ENCODE results near the gene ADORA2A. TPM values are rescaled to one million over a fixed set of nuclear protein-coding genes. Genes with fewer than 3 reads are reported as not detected.
A peak's percentile ranks its signal among the peaks of the same experiment; 100 is the strongest.

Gene ADORA2A
- total RNA-seq, 1 donor from 2014 or later: 4.1 TPM

- ATAC-seq (no peak), DNase-seq (peak; percentile 26)
- intact Hi-C loops (cut with micrococcal nuclease): no loop called here
Measured at GRCh38 chr22:24414984-24415945, 12.1 kb upstream of the ADORA2A start.

GRCh38 chr22:24416095-24416494, 11.3 kb upstream of the ADORA2A start:
- DNase-seq (peak; percentile 33), ATAC-seq (no peak)
- intact Hi-C loops (cut with micrococcal nuclease): no loop called here

- ATAC-seq: no peak
- DNase-seq: peak; percentile 9
- intact Hi-C loops (cut with micrococcal nuclease): no loop called here
Measured at GRCh38 chr22:24416611-24417010, 10.8 kb upstream of the ADORA2A start.

GRCh38 chr22:24417200-24417599, 10.2 kb upstream of the ADORA2A start:
- DNase-seq (peak; percentile 11), ATAC-seq (no peak)
- intact Hi-C loops (cut with micrococcal nuclease): no loop called here

GRCh38 chr22:24417901-24418641, 9.3 kb upstream of the ADORA2A start:
- DNase-seq (peak; percentile 22), ATAC-seq (no peak)
- intact Hi-C loops (cut with micrococcal nuclease): no loop called here

- peak; percentile 27 for DNase-seq
- intact Hi-C loops (cut with micrococcal nuclease): no loop called here
- ATAC-seq: no peak
Measured at GRCh38 chr22:24418786-24419474, 8.5 kb upstream of the ADORA2A start.

- intact Hi-C loops (cut with micrococcal nuclease): no loop called here
- DNase-seq (peak; percentile 28), ATAC-seq (no peak)
Measured at GRCh38 chr22:24419475-24419850, 7.9 kb upstream of the ADORA2A start.

- DNase-seq (peak; percentile 60), ATAC-seq (peak; percentile 18)
- intact Hi-C loops (cut with micrococcal nuclease): loop anchor here (10.0 kb wide), 1 partner anchor 84 kb away; no protein-coding TSS in a partner anchor
Measured at GRCh38 chr22:24420072-24420976, 7.1 kb upstream of the ADORA2A start.

GRCh38 chr22:24420977-24421343, 6.4 kb upstream of the ADORA2A start:
- ATAC-seq (no peak), DNase-seq (peak; percentile 26)
- intact Hi-C loops (cut with micrococcal nuclease): loop anchor here (10.0 kb wide), 1 partner anchor 84 kb away; no protein-coding TSS in a partner anchor

GRCh38 chr22:24421428-24421931, 5.9 kb upstream of the ADORA2A start:
- intact Hi-C loops (cut with micrococcal nuclease): loop anchor here (10.0 kb wide), 1 partner anchor 83 kb away; no protein-coding TSS in a partner anchor
- ATAC-seq (no peak), DNase-seq (peak; percentile 25)

GRCh38 chr22:24422102-24422665, 5.2 kb upstream of the ADORA2A start:
- ATAC-seq: peak; percentile 7
- peak; percentile 46 for DNase-seq
- intact Hi-C loops (cut with micrococcal nuclease): loop anchor here (10.0 kb wide), 1 partner anchor 83 kb away; no protein-coding TSS in a partner anchor

- intact Hi-C loops (cut with micrococcal nuclease): loop anchor here (10.0 kb wide), 1 partner anchor 81 kb away; no protein-coding TSS in a partner anchor
- DNase-seq (peak; percentile 83), ATAC-seq (peak; percentile 81)
Measured at GRCh38 chr22:24423519-24424000, 3.8 kb upstream of the ADORA2A start.

GRCh38 chr22:24424001-24424900, 3.1 kb upstream of the ADORA2A start:
- ATAC-seq (peak; percentile 14), DNase-seq (peak; percentile 55)
- intact Hi-C loops (cut with micrococcal nuclease): loop anchor here (10.0 kb wide), 1 partner anchor 81 kb away; no protein-coding TSS in a partner anchor

- intact Hi-C loops (cut with micrococcal nuclease): loop anchor here (10.0 kb wide), 1 partner anchor 80 kb away; no protein-coding TSS in a partner anchor
- no peak for ATAC-seq
- DNase-seq: peak; percentile 31
Measured at GRCh38 chr22:24424901-24425775, 2.3 kb upstream of the ADORA2A start.

- ATAC-seq: no peak
- DNase-seq: no peak
- intact Hi-C loops (cut with micrococcal nuclease): loop anchor here (10.0 kb wide), 1 partner anchor 78 kb away; no protein-coding TSS in a partner anchor
Measured at GRCh38 chr22:24426436-24426835, 963 bp upstream of the ADORA2A start.
